C4-2B (cell line): ENCODE measurements around the gene VN1R5.

ENCODE experiments used
- H3K27ac ChIP-seq: fragments of 450-650 bp; 2 replicates; pipeline ENCODE4 v1.5.1; 2017
- CTCF ChIP-seq: fragments of 450-650 bp; conservative IDR thresholded peaks from 2 replicates; pipeline ENCODE4 v1.5.1; 2017; ENCODE audit warnings: mild to moderate bottlenecking
- ZFX ChIP-seq: fragments of 450-650 bp; IDR thresholded peaks from 2 replicates; pipeline ENCODE4 v1.6.1; 2017

The VN1R5 gene

GRCh38 chr1:247290576-247290975, 34.7 kb downstream of the VN1R5 start:
- no peak for TF ChIP-seq ZFX
- TF ChIP-seq CTCF: no peak
- H3K27ac ChIP-seq: no peak overlapping the region

- TF ChIP-seq CTCF (no peak), ZFX (no peak)
- H3K27ac ChIP-seq: no peak overlapping the region
Measured at GRCh38 chr1:247291161-247291560, 35.3 kb downstream of the VN1R5 start.

- H3K27ac ChIP-seq: no peak overlapping the region
- TF ChIP-seq CTCF (no peak), ZFX (no peak)
Measured at GRCh38 chr1:247291833-247292561, 36.1 kb downstream of the VN1R5 start.

- H3K27ac ChIP-seq: no peak overlapping the region
- TF ChIP-seq CTCF (no peak), ZFX (no peak)
Measured at GRCh38 chr1:247293047-247293446, 37.2 kb downstream of the VN1R5 start.

GRCh38 chr1:247294282-247294681, 38.4 kb downstream of the VN1R5 start:
- TF ChIP-seq CTCF: no peak
- H3K27ac ChIP-seq: no peak overlapping the region

GRCh38 chr1:247295274-247295684, 39.4 kb downstream of the VN1R5 start:
- no peak overlapping the region for H3K27ac ChIP-seq
- no peak for TF ChIP-seq ZFX
- TF ChIP-seq CTCF: no peak

- H3K27ac ChIP-seq: no peak overlapping the region
- TF ChIP-seq ZFX (no peak), CTCF (no peak)
Measured at GRCh38 chr1:247295746-247296145, 39.9 kb downstream of the VN1R5 start.
